GM21786 (cell line): ENCODE measurements around the gene ATP6V1F.
"Not testable (repeated sequence)": the region's sequence is repeated elsewhere in the genome, so short reads cannot be mapped to it uniquely, and the experiment has no call there.

Experiments
- ATAC-seq: cut with Tn5 transposase; IDR thresholded peaks from one replicate; pipeline ENCODE4 v1.9.1; 2021; ENCODE audit not compliant: unreplicated experiment

The ATP6V1F gene

DNA sequence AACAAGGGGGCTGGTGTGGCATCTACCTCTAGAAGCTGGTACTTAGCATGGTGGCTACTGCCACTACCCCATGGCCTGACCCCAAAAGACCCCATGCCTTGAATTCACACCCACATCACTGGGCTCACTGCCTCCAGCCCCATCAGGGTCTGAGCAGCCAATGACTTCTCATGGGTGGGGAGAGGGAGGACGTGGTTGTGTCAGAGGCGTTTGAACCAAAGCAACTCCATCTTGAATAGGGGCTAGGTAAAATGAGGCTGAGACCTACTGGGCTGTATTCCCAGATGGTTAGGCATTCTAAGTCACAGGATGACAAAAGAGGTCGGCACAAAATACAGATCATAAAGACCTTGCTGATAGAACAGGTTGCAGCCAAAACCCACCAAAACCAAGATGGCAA, 32.7 kb downstream of the ATP6V1F start:
- no peak for ATAC-seq

DNA sequence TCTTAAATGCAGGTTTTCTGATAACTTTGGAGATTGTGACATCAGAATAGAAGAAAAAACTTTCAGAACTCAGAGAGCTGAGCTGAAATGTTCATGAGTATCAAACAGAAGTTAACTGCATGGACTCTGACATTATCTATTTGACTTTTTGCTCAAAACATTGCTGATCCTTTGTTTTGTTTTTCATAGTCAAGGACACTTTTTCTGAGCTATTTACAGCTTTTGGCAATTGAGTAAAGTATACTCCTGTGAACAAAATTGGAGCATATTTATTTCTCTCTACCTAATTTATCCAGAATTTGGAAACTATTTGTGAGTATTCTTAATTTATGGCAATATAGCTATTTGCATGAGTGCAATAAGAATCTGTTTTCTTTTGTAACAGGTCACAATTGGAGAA, 36.7 kb downstream of the ATP6V1F start:
- ATAC-seq = no peak

DNA sequence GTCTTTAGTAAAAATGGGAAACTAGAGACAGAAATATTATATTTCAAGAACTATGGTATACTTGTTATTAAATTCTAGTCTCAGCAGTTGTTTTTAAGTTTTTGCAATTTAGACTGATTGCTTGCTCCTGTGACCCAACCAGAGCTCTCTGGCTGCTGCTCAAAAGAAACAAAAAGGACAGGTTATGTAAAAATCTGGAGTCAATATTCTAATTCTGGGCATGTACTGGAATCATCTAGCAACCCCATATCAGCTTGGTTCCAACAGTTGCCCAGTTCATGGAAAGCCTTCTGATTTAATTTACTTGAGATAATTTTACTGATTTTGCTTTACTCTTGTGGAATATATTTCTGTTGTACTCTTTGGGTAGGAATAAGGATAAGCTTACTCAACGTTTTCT, 37.6 kb downstream of the ATP6V1F start:
- ATAC-seq = no peak

DNA sequence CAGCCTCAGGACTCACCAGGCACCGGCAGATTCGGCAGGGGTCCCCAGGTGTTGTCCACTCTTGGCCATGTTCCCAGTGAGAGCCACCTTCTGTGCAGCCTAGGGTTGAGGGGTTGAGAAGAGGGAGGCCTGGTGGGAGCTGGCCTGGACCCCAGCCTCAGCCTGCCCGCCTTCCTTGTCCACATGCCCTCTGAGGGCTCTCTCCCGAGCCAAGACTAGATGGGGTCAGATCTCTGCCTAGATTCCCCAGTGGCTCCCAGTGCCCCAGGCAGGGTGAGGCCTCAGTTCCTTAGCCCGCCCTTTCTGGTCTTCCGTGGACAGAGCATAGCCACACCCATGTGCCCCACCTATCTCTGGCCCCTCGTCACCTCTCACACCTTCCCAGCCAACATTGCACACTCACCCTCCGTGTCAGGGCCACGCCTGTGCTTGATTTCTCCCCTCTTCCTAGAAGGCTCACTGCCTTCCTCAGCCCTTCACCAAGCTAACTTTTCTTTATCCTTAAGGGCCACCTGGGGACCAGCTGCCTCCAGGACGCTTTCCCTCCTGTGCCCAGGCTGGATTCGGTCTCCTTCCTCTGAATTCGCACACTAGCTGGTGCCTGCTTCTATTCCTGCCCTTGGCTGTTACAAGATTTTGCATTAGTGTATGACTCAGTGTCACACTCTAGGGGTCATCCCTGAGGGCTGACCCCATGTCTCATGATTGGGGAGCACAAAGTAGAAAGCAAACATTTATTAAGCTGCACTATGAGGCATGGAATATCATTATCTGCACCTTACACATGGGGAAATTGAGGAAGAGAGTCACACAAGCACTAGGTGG, 40.3 kb downstream of the ATP6V1F start:
- ATAC-seq = no peak

DNA sequence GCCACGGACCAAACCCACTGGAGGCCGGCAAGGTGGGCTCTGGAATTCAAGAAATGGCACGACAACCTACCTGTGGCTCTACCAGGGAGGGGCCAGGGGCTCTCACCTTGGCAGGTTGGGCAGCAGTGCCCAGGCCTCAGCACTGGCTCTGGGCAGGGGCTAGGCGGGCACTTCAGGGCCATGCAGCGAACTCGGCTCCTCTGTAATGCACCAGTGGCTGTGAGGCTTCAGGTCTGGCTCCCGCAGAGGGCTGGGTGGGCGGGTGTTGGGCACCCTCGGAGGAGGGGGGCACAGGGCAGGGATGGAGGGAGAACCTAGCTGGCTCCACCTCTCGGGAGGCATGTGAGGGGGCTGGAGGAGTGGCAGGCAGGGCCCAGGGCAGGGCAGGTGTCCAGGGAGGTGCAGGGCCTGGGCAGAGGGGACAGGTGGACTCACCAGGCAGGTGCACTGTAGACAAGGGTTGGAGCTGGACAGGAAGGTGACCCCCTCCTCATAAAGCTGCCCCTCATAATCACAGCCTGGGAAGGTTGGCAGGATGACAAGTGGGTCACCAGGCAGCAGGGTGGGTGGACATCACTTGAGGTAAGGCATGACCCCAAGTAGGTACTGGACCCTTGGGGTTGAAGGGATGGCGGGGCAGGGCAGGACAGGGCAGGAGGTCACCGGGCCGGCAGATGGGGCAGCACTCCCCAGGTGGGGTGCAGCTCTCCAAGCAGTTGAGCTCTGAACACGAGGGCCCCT, 41.1 kb downstream of the ATP6V1F start:
- ATAC-seq = no peak

DNA sequence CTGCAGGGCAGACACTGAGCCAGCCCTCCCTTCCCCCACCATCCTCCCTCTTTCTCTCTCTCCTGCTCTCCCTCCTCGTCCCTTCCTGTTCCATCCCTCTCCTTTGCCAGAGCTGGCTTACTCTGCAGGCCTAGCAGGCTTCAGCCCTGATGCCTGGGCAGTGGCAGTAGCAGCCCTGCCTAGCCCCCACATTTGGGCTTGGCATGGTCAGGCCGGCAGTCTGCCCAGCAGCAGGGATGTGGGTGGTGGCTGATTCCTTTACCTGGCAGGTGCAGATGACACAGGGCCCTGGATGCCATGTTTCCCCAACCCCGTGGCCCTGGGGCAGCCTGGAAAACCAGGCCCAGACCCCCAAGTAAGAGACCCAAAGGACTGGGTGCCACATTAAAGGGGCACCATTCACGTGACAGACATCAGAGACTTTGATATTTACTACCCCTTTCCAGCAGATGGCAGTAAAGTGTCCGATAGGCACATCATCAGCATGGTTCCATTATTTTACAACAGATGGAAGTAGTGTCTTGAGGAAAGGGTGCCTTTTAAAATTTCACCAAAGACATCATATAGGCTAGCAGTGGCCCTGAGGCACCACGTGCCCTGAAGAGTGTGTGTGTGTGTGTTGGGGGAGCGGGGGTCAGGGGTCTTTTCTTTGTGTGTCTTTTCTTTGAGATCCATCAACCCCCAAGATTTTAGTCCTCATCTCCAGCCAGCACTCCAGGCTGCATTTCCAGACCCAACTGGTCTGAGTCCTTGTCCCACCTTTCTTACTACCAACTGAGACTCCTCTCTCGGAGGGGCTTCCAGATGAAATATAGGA, 41.9 kb downstream of the ATP6V1F start:
- peak; percentile 50 for ATAC-seq

DNA sequence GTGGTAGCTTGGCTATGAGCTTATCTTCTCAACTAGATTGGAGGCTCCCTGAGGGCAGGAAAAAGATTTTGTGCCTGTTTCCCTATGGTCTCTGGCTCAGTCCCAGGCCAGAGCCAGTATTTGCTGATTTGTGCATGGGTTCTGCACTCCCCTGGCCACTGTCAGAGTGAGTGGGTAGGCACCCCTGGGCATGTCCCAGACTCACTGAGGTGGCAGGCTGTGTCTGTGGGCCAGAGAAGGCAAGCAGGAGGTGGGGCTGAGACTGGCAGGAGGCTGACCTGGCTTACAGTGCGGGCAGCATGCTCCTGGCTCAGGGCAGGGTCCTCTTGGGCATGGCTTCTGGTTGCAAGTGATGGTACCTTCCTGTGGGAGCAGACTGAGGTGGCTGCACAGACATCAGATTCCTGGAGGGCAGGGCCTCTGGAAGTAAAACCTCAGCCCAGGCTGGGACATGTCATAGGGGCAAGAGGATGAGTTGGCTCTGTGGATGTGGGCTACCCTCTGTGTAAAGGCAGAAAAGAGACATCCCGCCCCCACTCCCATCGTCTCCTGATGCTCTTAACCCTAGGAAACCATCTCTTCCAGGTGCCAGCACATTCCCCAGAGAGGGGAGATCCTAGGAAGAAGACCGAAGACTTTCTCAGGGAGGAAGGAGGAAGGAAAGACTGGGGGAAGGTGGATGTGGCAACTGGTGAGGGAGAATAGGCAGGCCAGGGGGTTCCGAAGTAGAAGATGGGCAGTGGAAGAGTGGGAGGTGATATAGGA, 43.5 kb downstream of the ATP6V1F start:
- no peak for ATAC-seq

DNA sequence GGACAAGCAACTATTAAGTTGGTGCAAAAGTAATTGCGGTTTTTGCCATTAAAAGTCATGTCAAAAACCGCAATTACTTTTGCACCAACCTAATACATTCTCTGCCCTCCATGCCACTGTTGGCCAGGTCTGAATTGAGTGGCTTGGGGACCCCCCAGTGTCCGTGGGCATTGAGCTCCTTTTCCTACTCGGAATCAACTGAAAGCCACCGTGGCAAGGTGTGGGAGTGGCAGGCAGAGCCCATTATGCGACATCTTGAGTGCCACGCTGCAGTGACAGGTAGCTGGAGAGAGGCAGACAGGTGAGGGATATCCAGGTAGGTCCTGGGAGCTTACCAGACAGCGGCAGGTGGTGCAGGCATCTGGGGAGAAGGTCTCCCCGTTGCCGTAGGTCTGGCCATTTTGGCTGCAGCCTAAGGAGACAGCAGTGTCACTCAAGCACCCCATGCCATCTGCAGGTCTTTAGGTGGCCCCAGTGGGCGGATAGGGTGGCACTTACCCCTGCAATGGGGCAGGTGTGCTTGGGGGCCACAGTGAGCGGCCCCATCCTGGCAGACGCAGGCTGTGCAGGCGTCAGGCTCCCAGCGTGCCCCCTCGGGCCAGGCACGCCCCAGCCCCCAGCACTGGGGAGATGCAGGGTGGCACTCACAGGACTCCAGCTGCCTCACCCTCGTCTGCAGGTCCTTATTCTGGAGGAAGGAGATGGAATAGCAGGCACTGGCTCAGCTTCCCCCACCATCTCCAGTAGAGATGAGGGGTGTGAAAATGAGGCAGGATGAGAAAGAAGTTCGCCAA, 44.3 kb downstream of the ATP6V1F start:
- ATAC-seq = no peak

DNA sequence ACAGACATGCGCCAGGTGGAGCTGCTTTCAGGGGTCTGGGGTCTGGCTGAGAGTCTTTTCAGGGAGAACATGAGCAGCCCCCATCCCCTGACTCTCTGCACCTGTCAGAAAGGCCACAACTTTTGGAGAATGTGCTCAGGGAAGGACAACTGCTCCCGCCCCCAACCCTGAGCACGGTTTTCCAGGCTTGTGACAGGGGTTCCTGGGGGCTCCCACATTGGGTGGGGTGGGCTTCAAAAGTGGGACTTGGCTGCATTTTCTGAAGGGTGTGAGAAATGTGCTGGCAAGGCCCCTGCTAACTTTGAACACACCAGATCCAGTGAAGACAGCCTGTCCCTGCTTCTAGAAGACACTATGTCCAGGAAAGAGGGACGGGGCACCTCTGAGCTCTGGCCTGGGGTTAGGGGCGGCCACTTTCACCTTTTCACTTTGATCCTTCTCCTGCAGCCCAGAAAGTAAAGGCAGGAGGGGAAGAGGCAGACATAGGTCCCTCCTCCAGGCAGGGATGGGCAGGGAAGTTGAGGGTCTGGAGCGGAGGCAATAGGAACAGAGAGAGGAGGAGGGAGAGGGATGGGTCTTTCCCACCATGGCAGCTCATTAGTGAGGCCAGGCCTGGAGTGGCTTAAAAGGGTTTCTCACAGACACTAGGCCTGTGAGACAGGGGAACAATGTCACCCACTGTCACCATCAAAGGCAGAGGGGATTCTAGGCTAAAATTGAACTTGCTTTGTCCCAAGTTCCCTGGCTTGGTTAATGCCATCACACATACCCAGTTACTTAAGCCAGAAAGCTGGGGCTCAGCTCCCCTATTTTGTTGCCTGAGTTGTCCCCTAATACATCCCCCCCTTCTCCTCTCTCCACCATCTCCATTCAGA, 46.3 kb downstream of the ATP6V1F start:
- ATAC-seq = no peak

DNA sequence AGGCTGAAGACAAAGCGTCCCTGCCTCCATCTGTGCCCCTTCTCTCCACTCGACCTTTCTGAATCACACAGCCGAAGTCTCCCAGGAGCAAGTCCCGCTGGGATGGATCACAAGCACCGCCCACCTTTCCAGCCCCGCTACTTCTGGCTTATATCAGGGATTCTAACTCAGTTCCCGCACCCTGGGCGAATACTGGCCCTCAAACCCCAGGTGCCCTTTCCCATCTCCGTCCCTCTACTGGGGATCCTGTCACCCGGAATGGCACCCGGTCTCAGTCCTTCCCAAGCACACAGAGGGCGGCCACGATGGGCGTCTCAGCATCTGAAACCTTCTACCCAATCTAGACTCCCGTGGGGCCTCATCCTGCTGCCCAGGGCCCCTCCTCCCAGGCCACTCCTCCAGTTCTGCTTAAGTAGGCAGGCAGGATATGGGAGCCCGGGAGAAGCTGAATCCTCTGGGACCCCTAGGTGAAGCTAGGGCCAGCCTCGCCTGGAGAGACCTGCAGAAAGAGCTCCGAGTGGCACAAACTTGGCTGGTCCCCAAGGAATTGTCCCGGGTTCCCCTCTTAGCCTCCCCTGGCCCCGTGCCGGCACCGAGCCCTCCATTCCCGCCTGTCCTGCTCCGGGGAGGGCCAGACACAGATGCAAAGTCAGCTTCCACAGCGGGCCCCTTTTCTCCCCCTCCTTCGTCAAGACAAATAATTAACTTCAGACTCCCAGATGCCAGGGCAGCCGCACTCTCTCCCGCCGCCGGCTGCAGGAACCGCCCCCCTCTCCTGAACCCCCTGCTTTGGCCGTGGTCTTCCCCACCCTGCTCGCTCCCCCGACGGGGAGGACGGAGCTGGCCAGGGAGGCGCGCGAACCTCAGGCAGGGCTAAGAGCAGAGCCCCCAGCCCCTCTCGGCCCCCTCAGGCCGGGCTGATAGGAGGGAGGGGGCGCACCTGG, 47.2 kb downstream of the ATP6V1F start:
- ATAC-seq = no peak

DNA sequence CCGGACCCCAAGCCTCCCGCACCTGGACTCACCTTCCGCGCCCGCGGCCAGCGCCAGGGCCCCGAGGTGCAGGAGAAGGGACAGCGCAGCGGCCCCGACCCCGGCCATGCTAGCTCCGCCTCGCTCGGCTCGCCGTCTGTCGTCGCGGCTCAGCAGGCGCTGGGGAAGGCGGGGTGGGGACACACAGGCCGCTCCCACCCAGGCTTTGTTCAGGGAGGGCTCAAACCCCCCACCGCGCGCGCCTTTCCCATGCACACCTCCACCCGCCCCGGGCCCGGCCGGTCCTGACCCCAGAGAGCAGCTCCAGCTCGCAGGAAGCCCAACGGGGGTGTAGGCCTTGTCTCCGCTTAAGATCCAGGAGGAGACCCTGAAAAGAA, 47.9 kb downstream of the ATP6V1F start, which contains the start of gene KCP:
TSS of gene KCP (minus strand) at position 141 of the 377 bp plus-strand sequence. CDS start at position 108, 33 bp downstream.
- no peak for ATAC-seq

DNA sequence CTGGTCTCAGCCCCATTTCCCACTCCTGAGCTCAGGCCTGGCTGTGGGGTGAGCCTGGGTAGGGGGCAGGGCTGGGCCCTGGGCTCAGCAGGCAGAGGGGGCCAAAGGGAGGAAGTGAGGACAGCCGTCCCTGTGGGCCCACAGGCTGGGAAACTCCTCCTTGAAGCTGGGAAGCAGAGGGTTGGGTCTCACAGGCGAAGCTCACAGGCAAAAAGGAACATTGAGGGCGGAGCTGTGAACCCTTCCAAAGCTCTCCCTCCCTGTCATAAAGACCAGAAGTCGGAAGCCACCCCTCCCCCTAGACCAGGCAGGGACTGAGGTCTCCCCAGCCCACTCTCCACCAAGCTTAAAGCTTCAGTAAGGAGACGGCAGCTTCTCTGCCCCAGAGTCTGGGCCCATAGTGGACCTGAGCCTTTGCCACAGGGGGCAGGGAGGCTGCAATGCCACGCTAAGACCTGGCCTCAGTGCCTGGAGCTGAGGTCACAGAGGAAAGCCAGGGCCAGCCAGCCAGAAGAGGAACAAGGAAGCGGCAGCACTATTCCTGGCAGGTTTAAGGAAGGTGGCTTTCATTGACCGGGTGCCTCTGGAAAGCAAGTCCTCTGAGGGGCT, 48.9 kb downstream of the ATP6V1F start:
- no peak for ATAC-seq

DNA sequence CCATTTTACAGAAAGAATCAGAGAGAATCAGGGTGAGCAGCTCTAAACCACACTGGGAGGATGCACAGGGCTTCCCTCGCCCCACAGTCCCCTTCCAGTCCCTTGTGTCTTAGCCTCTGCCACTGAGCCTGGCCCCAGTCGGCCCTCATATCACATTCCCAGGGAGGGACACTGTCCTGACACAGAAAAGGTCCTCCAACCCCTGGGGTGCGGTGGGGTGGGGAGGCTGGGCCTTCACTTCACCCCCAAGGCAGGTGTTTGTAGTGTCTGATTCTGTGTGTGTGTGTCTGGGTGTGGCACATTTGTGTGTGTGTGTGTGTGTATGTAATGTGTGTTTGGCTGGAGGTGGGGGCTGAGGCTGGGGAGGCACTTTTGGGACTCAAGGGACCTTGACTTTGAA, 49.6 kb downstream of the ATP6V1F start:
- no peak for ATAC-seq

DNA sequence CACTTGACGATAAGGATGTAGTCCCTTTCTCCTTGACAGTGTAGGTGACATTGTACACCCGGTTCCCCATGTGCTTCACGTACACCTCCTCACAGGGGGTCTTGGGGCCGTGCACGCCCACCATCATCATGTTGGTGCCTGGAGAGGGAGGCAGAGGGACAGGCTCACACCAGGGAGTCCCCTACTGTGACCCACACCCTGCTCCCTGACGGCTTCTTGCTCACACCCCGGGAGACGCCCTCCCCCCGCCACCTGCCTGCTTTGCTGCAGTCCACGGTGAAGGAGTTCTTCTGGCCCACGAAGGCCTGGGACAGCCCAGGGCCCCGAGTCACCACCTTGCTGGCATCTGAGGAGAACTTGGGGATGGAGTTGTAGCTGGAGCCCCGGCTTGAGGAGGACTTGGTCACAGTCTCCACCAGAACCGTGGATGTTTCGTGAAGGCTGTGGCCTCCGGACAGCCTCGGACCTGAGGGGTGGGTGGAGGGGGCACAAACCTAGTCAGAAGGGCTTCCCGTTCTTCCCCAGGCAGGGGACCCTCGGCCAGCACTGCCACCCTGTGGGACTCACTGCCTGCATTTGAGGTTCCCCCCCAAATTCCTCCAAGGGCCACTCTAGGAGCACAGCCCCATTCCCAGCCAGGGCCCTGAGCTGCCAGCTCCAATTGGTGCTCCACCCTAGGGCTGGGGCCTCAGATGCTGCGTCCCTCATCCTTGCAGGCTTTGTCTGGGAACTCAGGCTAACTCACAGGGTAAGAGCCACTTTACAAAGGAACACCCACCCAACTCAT, 50.2 kb downstream of the ATP6V1F start:
- ATAC-seq = not testable (repeated sequence)

DNA sequence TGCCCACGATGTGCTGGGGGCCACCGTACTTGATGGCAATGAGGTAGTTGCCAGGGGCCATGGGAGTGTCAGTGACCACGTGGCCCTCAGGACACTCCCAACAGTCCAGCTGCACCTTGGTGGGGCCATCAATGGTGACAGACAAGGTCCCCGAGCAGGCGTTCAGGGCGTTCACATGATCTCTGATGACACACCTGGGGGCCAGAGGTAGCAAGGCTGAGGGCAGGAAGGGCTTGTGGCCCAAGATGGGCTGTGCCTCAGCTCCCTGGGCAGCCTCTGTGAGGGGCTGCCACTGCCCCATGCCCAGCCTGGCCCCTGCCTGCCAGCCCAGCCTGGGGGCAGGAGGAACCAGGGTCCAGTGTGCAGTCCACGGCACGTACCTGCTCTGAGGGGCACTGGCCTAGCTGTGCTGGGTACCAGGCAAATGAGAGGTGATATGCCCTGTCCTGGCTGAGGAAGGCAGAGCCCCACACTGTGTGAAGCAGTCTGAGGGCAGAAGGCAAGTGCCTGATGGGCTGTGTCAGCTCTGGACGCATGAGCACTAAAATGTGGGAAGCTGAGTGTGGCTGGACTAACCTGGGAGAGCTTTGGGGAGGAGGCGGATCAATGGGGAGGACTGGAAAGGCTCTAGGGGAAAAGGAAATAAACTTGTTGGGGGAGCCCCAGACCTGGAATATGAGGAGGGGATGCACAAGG, 51.4 kb downstream of the ATP6V1F start:
- no peak for ATAC-seq

DNA sequence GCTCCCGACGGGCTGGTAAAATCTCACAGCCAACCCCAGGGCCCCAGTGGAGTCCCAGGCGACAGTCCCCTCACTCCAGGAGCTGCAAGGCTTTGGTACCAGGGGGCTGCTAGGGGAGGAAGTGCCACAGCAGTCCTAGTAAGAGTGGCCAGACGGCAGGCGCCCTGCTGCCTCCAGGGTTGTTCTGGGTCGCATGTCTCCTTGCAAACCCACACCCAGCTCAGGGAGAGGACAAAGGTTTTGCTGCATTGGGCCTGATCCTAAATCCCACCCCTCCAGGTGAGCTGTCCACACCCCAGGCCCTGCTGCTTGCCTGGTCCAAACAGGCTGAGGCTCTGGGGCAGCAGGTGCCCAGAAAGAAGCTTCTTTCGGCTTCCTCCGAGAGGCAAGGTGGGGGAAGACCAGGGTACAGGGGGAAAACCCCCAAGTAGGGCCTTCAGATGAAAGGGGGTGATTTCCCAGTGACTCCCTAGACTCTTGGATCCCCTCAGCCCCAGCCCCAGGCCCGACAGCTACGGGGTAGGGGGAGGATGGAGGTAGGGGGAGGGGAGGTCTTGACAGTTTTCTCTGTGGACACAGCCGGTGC, 52.0 kb downstream of the ATP6V1F start:
- peak; percentile 73 for ATAC-seq
